C1 segment of cervical spinal cord (tissue), 14 donors: ENCODE measurements around the gene FBXO9.
A peak's percentile ranks its signal among the peaks of the same experiment; 100 is the strongest.

Experiments used
- DNase-seq, 14 donors: peaks; one replicate each; lab custom pipeline; 2025; lab: John Stamatoyannopoulos, UW

Gene FBXO9

GRCh38 chr6:53089948-53090347, 24.7 kb downstream of the FBXO9 start:
- DNase-seq = no peak

- no peak for DNase-seq
Observed at GRCh38 chr6:53090576-53090975, 25.4 kb downstream of the FBXO9 start.

GRCh38 chr6:53095270-53095669, 30.1 kb downstream of the FBXO9 start:
- no peak for DNase-seq

- no peak for DNase-seq
Observed at GRCh38 chr6:53095716-53096115, 30.5 kb downstream of the FBXO9 start.

- DNase-seq = no peak
Observed at GRCh38 chr6:53100561-53100960, 35.4 kb downstream of the FBXO9 start.

GRCh38 chr6:53101006-53101405, 35.8 kb downstream of the FBXO9 start:
- no peak for DNase-seq

- no peak for DNase-seq
Observed at GRCh38 chr6:53103993-53104675, 38.9 kb downstream of the FBXO9 start.

- no peak for DNase-seq
Observed at GRCh38 chr6:53104916-53105315, 39.7 kb downstream of the FBXO9 start.

GRCh38 chr6:53107091-53107490, 41.9 kb downstream of the FBXO9 start:
- DNase-seq = peak in 1 of 14 donors; percentile 3

GRCh38 chr6:53109612-53110011, 44.4 kb downstream of the FBXO9 start:
- DNase-seq = no peak

GRCh38 chr6:53111865-53112264, 46.7 kb downstream of the FBXO9 start:
- no peak for DNase-seq

GRCh38 chr6:53112404-53112803, 47.2 kb downstream of the FBXO9 start:
- DNase-seq = no peak

GRCh38 chr6:53112871-53113270, 47.7 kb downstream of the FBXO9 start:
- no peak for DNase-seq

GRCh38 chr6:53113742-53114141, 48.5 kb downstream of the FBXO9 start:
- DNase-seq = no peak

GRCh38 chr6:53115113-53115512, 49.9 kb downstream of the FBXO9 start:
- DNase-seq = no peak

GRCh38 chr6:53115741-53116140, 50.5 kb downstream of the FBXO9 start:
- no peak for DNase-seq

- DNase-seq = no peak
Observed at GRCh38 chr6:53119349-53119748, 54.1 kb downstream of the FBXO9 start.

GRCh38 chr6:53119772-53120409, 54.7 kb downstream of the FBXO9 start:
- DNase-seq = no peak

- DNase-seq = no peak
Observed at GRCh38 chr6:53124131-53124800, 59.1 kb downstream of the FBXO9 start.

GRCh38 chr6:53125276-53125675, 60.1 kb downstream of the FBXO9 start:
- no peak for DNase-seq

- DNase-seq = no peak
Observed at GRCh38 chr6:53128842-53129241, 63.6 kb downstream of the FBXO9 start.

GRCh38 chr6:53130569-53131290, 65.5 kb downstream of the FBXO9 start:
- no peak for DNase-seq
